NT2/D1 (cell line): ENCODE results near the gene MAML2.

Source experiments
- SUZ12 ChIP-seq: IDR thresholded peaks from 2 replicates; pipeline ENCODE4 v1.6.1; 2011; ENCODE audit not compliant: insufficient read length, insufficient read depth; ENCODE audit errors: extremely low read depth
- YY1 ChIP-seq: IDR thresholded peaks from 2 replicates; pipeline ENCODE4 v1.6.1; 2011; ENCODE audit not compliant: insufficient read length, insufficient read depth
- ZNF274 ChIP-seq: IDR thresholded peaks from 2 replicates; pipeline ENCODE4 v1.6.1; 2011; ENCODE audit warnings: mild to moderate bottlenecking, low read depth, low read length

- TF ChIP-seq SUZ12 (no peak), YY1 (no peak), ZNF274 (no peak)
These were observed 162.7 kb downstream of the MAML2 start for GRCh38 chr11:96180341-96180740.
